ENCODE results near the gene WDR86.

The WDR86 gene

GRCh38 chr7:151408839-151409666 lies 785 bp downstream of the WDR86 start:
- no peaks in the 10 kb centered on the region for H3K9me3 ChIP-seq (ENCODE audit: control insufficient read depth in 5 of 5, low read length in 5 of 5)
- peak overlapping the region; percentile 48 to 71 (median 61) for H3K4me3 ChIP-seq (ENCODE audit: low read depth in 1 of 5, low read length in 5 of 5)
- H3K27me3 ChIP-seq (ENCODE audit: control insufficient read depth in 5 of 5, insufficient read depth in 4 of 5, low read length in 5 of 5): peaks cover 0 to 30% (median 23%) of the 10 kb centered on the region in 5 donors
- H3K4me1 ChIP-seq (ENCODE audit: control insufficient read depth in 5 of 5, insufficient read depth in 5 of 5, low read length in 5 of 5): peaks cover 3 to 43% (median 33%) of the 10 kb centered on the region in 5 donors
- H3K27ac ChIP-seq (ENCODE audit: low read depth, low read length): no peak overlapping the region
- no peaks in the 10 kb centered on the region for H3K36me3 ChIP-seq (ENCODE audit: control insufficient read depth in 5 of 5, insufficient read depth in 5 of 5, low read length in 5 of 5)
- H3K9ac ChIP-seq (ENCODE audit: low read length in 5 of 5): peak overlapping the region in 3 of 5 donors; percentile 30 to 78 (median 41)

DNA sequence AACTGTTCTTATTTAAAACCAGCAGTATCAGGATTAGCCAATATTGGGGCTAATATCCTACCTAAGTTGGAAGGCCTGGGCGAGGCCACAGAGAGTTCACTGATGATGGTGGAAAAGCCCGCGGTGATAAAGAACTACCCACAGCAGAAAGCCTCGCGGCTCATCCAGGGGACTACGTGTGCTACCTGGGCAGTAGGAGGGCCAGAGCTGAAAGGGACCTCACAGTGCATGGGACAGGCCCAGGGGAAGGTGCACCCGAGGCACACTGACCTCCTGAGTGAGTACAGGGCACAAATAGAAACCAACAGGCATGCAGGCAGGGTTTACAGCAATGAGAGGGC lies 1.4 kb downstream of the WDR86 start:
- peak overlapping the region; percentile 1 to 71 (median 61) for H3K4me3 ChIP-seq (ENCODE audit: low read depth in 1 of 5, low read length in 5 of 5)
- H3K27ac ChIP-seq (ENCODE audit: low read depth, low read length): no peak overlapping the region
- no peaks in the 10 kb centered on the region for H3K9me3 ChIP-seq (ENCODE audit: control insufficient read depth in 5 of 5, low read length in 5 of 5)
- H3K9ac ChIP-seq (ENCODE audit: low read length in 5 of 5): peak overlapping the region in 2 of 5 donors; percentile 41 to 78
- no peaks in the 10 kb centered on the region for H3K36me3 ChIP-seq (ENCODE audit: control insufficient read depth in 5 of 5, insufficient read depth in 5 of 5, low read length in 5 of 5)
- peaks cover 0 to 30% (median 23%) of the 10 kb centered on the region in 5 donors for H3K27me3 ChIP-seq (ENCODE audit: control insufficient read depth in 5 of 5, insufficient read depth in 4 of 5, low read length in 5 of 5)
- peaks cover 3 to 49% (median 39%) of the 10 kb centered on the region in 5 donors for H3K4me1 ChIP-seq (ENCODE audit: control insufficient read depth in 5 of 5, insufficient read depth in 5 of 5, low read length in 5 of 5)

GRCh38 chr7:151406886-151407583 lies 2.8 kb downstream of the WDR86 start:
- no peak overlapping the region for H3K4me3 ChIP-seq (ENCODE audit: low read depth in 1 of 5, low read length in 5 of 5)
- peaks cover 3 to 53% (median 41%) of the 10 kb centered on the region in 5 donors for H3K4me1 ChIP-seq (ENCODE audit: control insufficient read depth in 5 of 5, insufficient read depth in 5 of 5, low read length in 5 of 5)
- H3K27me3 ChIP-seq (ENCODE audit: control insufficient read depth in 5 of 5, insufficient read depth in 4 of 5, low read length in 5 of 5): peaks cover 0 to 30% (median 23%) of the 10 kb centered on the region in 5 donors
- no peaks in the 10 kb centered on the region for H3K9me3 ChIP-seq (ENCODE audit: control insufficient read depth in 5 of 5, low read length in 5 of 5)
- no peak overlapping the region for H3K9ac ChIP-seq (ENCODE audit: low read length in 5 of 5)
- H3K36me3 ChIP-seq (ENCODE audit: control insufficient read depth in 5 of 5, insufficient read depth in 5 of 5, low read length in 5 of 5): no peaks in the 10 kb centered on the region
- H3K27ac ChIP-seq (ENCODE audit: low read depth, low read length): no peak overlapping the region

DNA sequence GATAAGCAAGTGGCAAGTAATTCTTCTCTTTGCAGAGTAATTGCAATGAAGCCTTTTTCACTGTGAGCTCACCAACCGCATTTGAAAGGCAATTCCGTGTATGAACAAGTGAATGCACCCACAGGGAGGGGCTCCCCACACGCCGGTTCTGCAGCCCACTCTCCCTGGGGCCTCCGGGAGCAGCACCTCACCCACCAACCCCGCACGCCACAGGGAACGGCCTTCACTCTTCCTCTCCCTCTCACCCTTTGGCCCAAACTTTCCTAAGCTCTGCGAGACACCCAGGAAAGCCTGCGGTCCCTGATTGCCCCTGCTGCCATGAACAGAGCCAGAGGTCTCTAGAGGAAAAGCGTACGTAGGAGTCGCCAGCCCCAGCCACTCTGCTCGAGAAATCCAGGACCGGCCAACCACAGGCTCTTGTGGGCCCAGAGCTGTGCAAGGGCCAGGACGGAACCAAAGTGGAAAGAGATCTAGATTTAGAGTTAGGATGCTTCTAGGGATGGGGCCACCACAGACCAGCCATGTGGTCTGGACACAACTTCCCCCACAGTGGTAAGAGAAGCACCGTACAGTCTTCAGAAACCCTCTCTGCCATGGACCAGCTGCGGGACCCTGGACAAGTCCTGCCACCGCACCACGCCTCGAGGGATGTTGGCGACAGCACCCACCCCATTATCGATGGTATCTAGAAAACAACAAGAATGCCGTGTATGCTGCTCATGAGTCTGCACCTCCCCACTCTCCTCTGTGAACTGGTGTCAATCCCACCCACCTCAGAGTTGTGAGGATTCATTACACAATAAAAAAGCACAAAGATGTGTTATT lies 3.6 kb downstream of the WDR86 start:
- Histone ChIP-seq H3K27ac (ENCODE audit: low read depth, low read length) (no peak overlapping the region), H3K27me3 (ENCODE audit: control insufficient read depth in 5 of 5, insufficient read depth in 4 of 5, low read length in 5 of 5) (peaks cover 0 to 27% (median 19%) of the 10 kb centered on the region in 5 donors), H3K4me3 (ENCODE audit: low read depth in 1 of 5, low read length in 5 of 5) (no peak overlapping the region), H3K9me3 (ENCODE audit: control insufficient read depth in 5 of 5, low read length in 5 of 5) (no peaks in the 10 kb centered on the region), H3K36me3 (ENCODE audit: control insufficient read depth in 5 of 5, insufficient read depth in 5 of 5, low read length in 5 of 5) (no peaks in the 10 kb centered on the region), H3K4me1 (ENCODE audit: control insufficient read depth in 5 of 5, insufficient read depth in 5 of 5, low read length in 5 of 5) (peaks cover 3 to 53% (median 41%) of the 10 kb centered on the region in 5 donors), H3K9ac (ENCODE audit: low read length in 5 of 5) (no peak overlapping the region)

GRCh38 chr7:151405588-151405987 lies 4.2 kb downstream of the WDR86 start:
- Histone ChIP-seq H3K4me1 (ENCODE audit: control insufficient read depth in 5 of 5, insufficient read depth in 5 of 5, low read length in 5 of 5) (peaks cover 3 to 50% (median 39%) of the 10 kb centered on the region in 5 donors), H3K4me3 (ENCODE audit: low read depth in 1 of 5, low read length in 5 of 5) (no peak overlapping the region), H3K36me3 (ENCODE audit: control insufficient read depth in 5 of 5, insufficient read depth in 5 of 5, low read length in 5 of 5) (no peaks in the 10 kb centered on the region), H3K27me3 (ENCODE audit: control insufficient read depth in 5 of 5, insufficient read depth in 4 of 5, low read length in 5 of 5) (peaks cover 0 to 21% (median 16%) of the 10 kb centered on the region in 5 donors), H3K27ac (ENCODE audit: low read depth, low read length) (no peak overlapping the region), H3K9ac (ENCODE audit: low read length in 5 of 5) (no peak overlapping the region), H3K9me3 (ENCODE audit: control insufficient read depth in 5 of 5, low read length in 5 of 5) (no peaks in the 10 kb centered on the region)

DNA sequence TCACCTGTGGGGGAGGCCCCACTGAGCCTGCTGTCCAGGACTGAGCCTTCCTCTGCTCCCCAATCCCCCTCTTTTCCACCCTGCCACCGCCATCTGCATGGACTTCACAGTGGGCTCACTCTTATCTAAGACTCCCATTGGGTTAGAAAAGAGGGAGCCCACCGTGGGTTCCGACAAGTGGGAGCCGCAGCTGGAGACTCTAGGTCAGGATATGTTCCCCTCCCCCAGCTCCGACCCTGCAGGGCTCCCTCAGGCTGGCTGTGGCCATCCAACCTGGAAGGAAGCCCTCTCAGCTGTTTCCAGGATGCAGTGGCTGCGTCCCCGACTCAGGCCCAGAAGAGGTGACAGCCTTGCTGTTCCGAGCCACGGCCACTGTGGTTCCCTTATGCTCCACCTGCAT lies 4.8 kb downstream of the WDR86 start:
- Histone ChIP-seq H3K4me3 (ENCODE audit: low read depth in 1 of 5, low read length in 5 of 5) (no peak overlapping the region), H3K9me3 (ENCODE audit: control insufficient read depth in 5 of 5, low read length in 5 of 5) (no peaks in the 10 kb centered on the region), H3K36me3 (ENCODE audit: control insufficient read depth in 5 of 5, insufficient read depth in 5 of 5, low read length in 5 of 5) (no peaks in the 10 kb centered on the region), H3K27ac (ENCODE audit: low read depth, low read length) (no peak overlapping the region), H3K9ac (ENCODE audit: low read length in 5 of 5) (peak overlapping the region in 1 of 5 donors; percentile 22), H3K27me3 (ENCODE audit: control insufficient read depth in 5 of 5, insufficient read depth in 4 of 5, low read length in 5 of 5) (peaks cover 0 to 18% (median 12%) of the 10 kb centered on the region in 5 donors), H3K4me1 (ENCODE audit: control insufficient read depth in 5 of 5, insufficient read depth in 5 of 5, low read length in 5 of 5) (peaks cover 3 to 45% (median 34%) of the 10 kb centered on the region in 5 donors)

DNA sequence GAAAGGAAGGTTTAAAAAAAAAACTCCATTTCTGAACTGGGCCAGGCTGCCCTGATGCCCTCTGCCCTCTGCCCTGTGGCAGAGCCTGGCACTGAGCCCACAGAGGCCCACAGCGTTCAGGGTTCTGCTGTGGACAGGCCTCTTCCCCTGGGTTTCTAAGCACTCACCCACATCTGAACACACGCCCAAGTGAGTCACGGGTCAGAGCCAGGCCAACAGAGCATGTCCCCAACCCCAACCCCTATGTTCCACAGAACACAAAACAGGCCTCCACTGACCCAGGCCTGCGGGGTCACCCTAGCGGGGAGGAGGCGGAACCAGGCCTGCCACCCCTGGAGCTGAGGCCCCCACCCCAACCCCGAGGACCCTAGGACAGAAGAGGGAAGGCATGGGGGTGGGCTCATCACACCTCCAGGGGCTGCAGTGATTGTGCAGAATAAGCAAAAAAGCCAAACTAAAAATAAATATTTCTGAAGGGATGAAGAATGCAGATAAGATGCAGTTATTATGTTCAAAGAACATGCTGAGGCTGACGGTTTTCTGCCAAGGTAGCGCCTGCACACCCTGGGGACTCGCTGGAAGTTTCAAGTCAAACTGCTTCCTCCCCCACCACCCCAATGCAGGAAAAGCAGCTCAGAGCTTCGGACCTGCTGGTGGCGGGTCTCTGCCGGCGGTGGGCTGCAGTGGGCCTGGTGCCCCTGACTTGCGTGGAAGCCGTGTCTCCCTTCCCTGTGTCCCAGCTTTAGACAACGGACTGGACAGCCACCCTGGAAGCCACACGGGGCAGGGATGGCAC lies 5.4 kb downstream of the WDR86 start:
- H3K4me3 ChIP-seq (ENCODE audit: low read depth in 1 of 5, low read length in 5 of 5): no peak overlapping the region
- peak overlapping the region in 1 of 5 donors; percentile 22 for H3K9ac ChIP-seq (ENCODE audit: low read length in 5 of 5)
- H3K36me3 ChIP-seq (ENCODE audit: control insufficient read depth in 5 of 5, insufficient read depth in 5 of 5, low read length in 5 of 5): no peaks in the 10 kb centered on the region
- peaks cover 0 to 14% (median 6%) of the 10 kb centered on the region in 5 donors for H3K27me3 ChIP-seq (ENCODE audit: control insufficient read depth in 5 of 5, insufficient read depth in 4 of 5, low read length in 5 of 5)
- peak overlapping the region; percentile 62 for H3K27ac ChIP-seq (ENCODE audit: low read depth, low read length)
- no peaks in the 10 kb centered on the region for H3K9me3 ChIP-seq (ENCODE audit: control insufficient read depth in 5 of 5, low read length in 5 of 5)
- H3K4me1 ChIP-seq (ENCODE audit: control insufficient read depth in 5 of 5, insufficient read depth in 5 of 5, low read length in 5 of 5): peaks cover 3 to 40% (median 32%) of the 10 kb centered on the region in 5 donors

GRCh38 chr7:151403764-151404163 lies 6.1 kb downstream of the WDR86 start:
- Histone ChIP-seq H3K9me3 (ENCODE audit: control insufficient read depth in 5 of 5, low read length in 5 of 5) (no peaks in the 10 kb centered on the region), H3K9ac (ENCODE audit: low read length in 5 of 5) (no peak overlapping the region), H3K27me3 (ENCODE audit: control insufficient read depth in 5 of 5, insufficient read depth in 4 of 5, low read length in 5 of 5) (peaks cover 0 to 9% (median 4%) of the 10 kb centered on the region in 5 donors), H3K4me1 (ENCODE audit: control insufficient read depth in 5 of 5, insufficient read depth in 5 of 5, low read length in 5 of 5) (peaks cover 3 to 35% (median 28%) of the 10 kb centered on the region in 5 donors), H3K4me3 (ENCODE audit: low read depth in 1 of 5, low read length in 5 of 5) (no peak overlapping the region), H3K27ac (ENCODE audit: low read depth, low read length) (peak overlapping the region; percentile 62), H3K36me3 (ENCODE audit: control insufficient read depth in 5 of 5, insufficient read depth in 5 of 5, low read length in 5 of 5) (no peaks in the 10 kb centered on the region)
